Coronary artery (tissue), 2 donors: ENCODE results near the gene APH1B.

Experiments used
- DNase-seq: peaks from one replicate; pipeline ENCODE4 v3.0.0-alpha.2; 2017; ENCODE audit warnings: low spot score
- H3K27ac ChIP-seq, 2 donors: fragments of 200-600 bp; sonication (generic); one replicate each; pipeline ENCODE4 v1.5.1; 2016 to 2019
- H3K4me3 ChIP-seq: fragments of 200-600 bp; sonication (generic); 2 replicates; pipeline ENCODE4 v1.5.1; 2016; ENCODE audit warnings: mild to moderate bottlenecking, moderate library complexity
- TF ChIP-seq, protein P1 (sequence below): fragments of 200-600 bp; sonication (generic); IDR thresholded peaks from one replicate; pipeline ENCODE4 v1.5.1; 2019; ENCODE audit warnings: antibody characterized with exemption

Gene APH1B

DNA sequence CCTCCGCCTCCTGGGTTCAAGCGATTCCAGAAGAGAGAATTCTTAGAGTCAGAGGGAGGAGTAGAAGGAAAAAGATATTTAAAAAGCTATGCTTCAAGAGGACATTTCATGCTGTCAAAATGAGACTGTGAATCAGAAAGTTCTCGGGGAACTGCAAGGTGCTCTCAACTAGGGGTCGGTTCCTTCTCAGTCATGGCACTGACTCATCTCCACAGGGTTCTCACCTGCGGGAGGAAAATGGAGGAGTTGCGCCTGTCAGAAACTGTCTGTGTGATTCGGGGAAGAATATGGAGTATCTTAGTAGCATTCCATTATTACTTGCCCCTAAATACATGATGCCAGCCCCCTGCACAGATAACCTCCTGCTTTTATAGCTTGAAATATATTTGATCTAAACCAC lies 47.4 kb downstream of the APH1B start:
- no peak overlapping the region for H3K27ac ChIP-seq
- no peak overlapping the region for H3K4me3 ChIP-seq
- DNase-seq: no peak
- TF ChIP-seq, protein P1, sequence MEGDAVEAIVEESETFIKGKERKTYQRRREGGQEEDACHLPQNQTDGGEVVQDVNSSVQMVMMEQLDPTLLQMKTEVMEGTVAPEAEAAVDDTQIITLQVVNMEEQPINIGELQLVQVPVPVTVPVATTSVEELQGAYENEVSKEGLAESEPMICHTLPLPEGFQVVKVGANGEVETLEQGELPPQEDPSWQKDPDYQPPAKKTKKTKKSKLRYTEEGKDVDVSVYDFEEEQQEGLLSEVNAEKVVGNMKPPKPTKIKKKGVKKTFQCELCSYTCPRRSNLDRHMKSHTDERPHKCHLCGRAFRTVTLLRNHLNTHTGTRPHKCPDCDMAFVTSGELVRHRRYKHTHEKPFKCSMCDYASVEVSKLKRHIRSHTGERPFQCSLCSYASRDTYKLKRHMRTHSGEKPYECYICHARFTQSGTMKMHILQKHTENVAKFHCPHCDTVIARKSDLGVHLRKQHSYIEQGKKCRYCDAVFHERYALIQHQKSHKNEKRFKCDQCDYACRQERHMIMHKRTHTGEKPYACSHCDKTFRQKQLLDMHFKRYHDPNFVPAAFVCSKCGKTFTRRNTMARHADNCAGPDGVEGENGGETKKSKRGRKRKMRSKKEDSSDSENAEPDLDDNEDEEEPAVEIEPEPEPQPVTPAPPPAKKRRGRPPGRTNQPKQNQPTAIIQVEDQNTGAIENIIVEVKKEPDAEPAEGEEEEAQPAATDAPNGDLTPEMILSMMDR: no peak

DNA sequence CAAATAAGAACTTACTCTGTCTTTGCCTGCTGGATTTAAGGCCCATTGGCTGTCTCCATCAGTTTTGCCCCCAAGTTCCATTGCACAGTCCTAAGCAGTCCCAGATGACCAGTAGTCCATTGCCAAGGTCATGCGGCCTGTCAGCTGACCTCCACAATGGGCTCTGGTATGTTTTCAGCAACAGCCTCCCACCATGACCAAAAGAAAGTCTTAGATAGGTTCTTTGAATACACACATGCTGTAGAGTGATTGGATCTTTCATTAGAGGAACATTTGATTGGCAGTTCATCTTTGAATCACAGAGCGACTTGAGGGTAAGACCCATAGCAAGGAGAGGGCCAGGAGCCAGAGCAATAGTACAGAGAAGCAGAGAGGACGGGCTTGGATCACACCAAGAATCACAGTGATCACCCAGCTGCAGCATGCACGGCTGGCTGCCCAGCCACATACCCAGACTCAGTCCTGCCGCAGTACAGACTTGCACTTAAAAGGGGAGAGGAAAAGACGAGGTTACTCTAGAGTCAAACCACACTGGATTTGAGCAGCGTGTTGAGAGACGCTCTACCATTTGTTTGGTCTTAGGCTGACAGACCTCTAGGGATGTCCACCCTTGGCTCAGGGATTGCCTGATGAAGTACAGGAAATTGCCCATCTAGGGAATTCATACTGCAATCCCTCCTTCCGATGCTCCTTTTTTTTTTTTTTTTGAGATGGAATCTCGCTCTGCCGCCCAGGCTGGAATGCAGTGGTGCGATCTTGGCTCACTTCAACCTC lies 50.4 kb downstream of the APH1B start:
- Histone ChIP-seq H3K27ac (no peak overlapping the region), H3K4me3 (no peak overlapping the region)
- TF ChIP-seq, protein P1: no peak
- DNase-seq: no peak

DNA sequence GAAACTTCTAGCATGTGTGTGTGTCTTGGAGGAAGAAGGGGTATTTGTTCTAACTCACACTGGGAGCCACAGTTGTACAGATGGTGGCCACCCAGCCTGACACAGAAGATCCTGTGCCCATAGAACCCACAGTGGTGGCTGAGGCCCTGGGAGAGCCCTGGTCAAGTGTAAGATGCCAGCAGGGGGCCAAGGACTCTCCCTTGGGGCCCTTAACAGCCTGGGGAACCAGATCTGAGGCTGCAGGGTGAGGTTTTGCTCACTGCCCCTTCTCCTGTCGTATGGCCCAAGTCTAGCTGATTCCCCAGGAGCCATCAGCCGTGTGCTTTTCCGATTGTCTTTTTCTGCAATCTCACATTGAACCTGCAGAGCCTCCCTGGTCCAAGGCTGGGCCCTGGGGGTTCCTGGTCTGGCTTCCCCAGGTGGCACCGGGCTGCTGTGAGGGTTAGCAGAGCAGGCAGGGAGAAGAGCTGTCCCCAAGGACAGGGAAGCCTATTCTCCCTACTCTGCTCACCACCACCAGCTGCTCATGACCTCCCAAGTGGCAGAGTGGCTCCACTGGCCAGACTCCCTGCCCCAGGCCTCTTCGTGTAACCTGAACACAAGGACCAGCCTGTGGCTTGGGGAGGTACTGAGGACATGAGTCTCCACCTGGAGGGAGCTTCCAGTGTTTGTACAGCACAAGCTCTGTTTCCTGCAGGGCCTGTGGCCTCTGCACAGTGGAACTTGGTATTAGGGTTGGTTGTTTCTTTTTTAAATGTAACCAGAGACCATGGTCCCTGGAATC lies 52.4 kb downstream of the APH1B start:
- H3K27ac ChIP-seq: no peak overlapping the region
- TF ChIP-seq, protein P1: no peak
- DNase-seq: no peak
- H3K4me3 ChIP-seq: no peak overlapping the region

GRCh38 chr15:63330926-63331325 lies 53.5 kb downstream of the APH1B start:
- TF ChIP-seq, protein P1: no peak
- H3K4me3 ChIP-seq: no peak overlapping the region
- no peak for DNase-seq
- H3K27ac ChIP-seq: no peak overlapping the region

DNA sequence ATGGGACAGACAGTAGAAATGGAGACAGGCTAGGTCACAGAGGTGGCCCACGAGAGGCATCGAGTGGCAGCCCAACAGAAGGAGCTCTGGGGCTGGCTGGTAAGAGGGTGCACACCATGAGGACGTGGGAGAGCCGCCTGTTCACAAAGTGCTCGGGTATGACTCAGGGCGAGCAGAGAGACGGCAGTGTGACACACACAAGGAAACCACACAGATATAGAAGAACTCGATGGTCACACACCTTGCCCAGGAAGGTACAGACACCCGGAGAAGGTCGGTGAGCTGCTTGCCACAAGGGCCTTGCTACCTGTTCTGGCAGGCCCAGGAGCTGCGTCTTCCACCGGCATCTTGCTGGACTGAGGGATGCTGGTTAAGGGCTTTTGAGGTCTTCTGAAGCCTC lies 54.1 kb downstream of the APH1B start:
- Histone ChIP-seq H3K4me3 (no peak overlapping the region), H3K27ac (no peak overlapping the region)
- TF ChIP-seq, protein P1: no peak
- DNase-seq: no peak

- DNase-seq: no peak
- Histone ChIP-seq H3K27ac (no peak overlapping the region), H3K4me3 (no peak overlapping the region)
- TF ChIP-seq, protein P1: no peak
Observed at GRCh38 chr15:63332367-63333124, 55.1 kb downstream of the APH1B start.
